ENCODE measurements around the gene INAFM1.
A peak's percentile ranks its signal among the peaks of the same experiment; 100 is the strongest.
"Not testable (repeated sequence)": the region's sequence is repeated elsewhere in the genome, so short reads cannot be mapped to it uniquely, and the experiment has no call there.

The INAFM1 gene

GRCh38 chr19:47241919-47242577 lies 32.6 kb upstream of the INAFM1 start:
- no peak for DNase-seq

DNA sequence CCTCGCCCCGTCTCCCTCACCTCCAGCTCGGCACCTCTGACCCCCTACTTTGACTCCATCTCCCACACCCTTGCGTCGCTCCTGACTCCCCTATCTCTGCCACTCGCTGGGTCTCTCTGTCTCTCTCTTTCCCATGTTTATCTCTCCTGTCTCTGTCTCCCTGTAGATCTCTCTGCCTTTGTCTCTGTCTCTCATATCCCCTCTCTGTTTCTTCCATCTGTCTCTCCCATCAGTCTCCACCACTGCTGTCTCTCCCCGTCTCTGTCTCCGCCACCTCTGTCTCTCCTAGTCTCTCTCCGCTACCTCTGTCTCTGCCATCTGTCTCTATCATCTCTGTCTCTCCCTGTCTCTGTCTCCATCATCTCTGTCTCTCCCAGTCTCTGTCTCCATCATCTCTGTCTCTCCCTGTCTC lies 31.3 kb upstream of the INAFM1 start:
- no peak for DNase-seq

GRCh38 chr19:47243776-47244547 lies 30.7 kb upstream of the INAFM1 start:
- peak; percentile 96 for DNase-seq

DNA sequence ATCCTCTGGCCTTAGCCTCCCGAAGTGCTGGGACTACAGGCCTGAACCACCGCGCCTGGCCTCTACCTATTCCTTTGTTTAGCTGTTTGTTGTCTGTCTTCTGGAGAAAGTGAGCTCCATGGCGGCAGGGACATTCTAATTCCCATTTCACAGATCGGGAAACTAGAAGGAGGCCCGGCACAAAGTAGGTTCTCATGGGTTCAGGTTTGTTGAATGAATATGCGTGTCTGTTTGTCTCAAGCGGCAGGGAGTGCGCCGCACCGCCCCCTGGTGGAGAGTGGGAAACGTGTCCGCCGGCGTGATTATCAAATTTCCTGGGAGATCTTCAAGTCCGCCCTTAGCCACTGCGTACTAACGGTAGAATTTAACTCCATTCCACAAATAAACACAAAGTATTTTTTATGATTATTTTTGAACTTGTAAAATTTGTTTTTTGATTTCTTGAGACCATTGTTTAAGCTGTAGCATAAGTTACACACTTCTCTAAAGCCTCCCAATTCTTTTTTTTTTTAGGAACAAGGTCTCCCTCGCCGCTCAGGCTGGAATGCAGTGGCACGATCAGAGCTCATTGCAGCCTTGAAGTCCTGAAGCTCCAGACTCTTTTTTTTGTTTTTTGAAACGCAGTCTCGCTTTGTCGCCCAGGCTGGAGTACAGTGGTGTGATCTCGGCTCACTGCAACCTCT lies 27.2 kb upstream of the INAFM1 start:
- DNase-seq: peak; percentile 46

DNA sequence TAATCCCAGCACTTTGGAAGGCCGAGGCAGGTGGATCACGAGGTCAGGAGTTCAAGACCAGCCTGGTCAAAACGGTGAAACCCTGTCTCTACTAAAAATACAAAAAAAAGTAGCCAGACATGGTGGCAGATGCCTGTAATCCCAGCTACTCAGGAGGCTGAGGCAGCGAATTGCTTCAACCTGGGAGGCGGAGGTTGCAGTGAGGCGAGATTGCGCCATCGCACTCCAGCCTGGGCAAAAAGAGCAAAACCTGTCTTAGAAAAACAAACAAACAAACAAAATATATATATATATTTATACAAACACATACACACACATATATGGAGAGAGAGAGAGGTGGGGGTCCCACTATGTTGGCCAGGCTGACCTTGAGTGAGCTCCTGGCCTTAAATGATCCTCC lies 21.7 kb upstream of the INAFM1 start:
- DNase-seq: not testable (repeated sequence)

GRCh38 chr19:47253467-47253881 lies 21.2 kb upstream of the INAFM1 start:
- no peak for DNase-seq

DNA sequence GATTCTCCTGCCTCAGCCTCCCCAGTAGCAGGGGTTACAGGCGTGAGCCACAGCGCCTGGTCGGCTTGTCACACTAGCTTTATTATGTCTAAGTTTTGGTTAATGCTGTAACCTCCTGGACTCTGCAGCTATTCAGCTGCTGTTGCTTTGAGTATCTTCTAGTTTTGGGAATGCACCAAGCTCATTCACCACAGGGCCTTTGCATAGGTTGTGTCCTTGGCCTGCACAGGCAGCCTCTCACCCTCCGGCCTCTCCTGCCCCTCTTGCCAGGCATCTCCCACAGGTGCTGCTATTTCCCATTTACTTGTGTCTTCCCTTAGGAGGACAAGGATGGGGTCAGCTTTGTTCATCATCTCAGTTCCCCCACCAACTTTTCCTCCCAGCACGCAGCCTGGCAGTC lies 20.7 kb upstream of the INAFM1 start:
- DNase-seq: no peak

DNA sequence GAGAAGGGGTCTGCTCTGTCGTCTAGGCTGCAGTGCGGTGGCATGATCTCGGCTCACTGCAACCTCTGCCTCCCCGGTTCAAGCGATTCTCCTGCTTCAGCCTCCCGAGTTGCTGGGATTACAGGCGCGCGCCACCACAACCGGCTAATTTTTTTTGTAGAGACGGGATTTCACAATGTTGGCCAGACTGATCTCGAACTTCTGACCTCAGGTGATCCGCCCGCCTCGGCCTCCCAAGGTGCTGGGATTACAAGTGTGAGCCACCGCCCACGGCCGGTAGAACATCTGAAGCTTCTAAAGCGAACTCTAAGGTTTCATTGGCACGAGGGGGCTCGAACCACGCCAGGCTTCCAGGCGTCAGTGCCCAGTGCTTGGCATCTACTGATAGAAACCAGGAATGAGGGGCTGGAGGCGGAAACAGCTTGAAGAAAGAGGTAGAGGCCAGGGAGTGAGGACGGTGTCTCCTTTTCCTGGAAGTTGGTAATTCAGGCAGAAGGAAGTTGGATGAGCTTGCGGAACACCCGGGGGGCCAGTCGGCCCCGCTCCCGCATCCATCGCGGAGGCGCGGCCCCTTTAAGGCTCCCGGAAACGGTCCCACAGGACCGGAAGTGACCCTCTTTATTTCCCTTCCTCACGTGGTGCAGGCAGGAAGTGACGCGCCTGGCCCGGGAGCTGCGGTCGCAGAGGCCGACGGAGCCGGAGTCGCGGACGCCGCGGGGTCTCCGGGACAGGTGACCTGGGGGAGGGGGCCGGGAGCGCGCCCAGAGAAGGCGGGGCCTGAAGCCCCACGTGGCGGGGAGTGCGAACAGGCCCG lies 18.6 kb upstream of the INAFM1 start, which contains the start of gene CCDC9:
TSS of gene CCDC9 (plus strand) at position 647 of the 814 bp plus-strand sequence. CDS start 1,876 bp downstream, outside the sequence.
- peak; percentile 97 for DNase-seq

DNA sequence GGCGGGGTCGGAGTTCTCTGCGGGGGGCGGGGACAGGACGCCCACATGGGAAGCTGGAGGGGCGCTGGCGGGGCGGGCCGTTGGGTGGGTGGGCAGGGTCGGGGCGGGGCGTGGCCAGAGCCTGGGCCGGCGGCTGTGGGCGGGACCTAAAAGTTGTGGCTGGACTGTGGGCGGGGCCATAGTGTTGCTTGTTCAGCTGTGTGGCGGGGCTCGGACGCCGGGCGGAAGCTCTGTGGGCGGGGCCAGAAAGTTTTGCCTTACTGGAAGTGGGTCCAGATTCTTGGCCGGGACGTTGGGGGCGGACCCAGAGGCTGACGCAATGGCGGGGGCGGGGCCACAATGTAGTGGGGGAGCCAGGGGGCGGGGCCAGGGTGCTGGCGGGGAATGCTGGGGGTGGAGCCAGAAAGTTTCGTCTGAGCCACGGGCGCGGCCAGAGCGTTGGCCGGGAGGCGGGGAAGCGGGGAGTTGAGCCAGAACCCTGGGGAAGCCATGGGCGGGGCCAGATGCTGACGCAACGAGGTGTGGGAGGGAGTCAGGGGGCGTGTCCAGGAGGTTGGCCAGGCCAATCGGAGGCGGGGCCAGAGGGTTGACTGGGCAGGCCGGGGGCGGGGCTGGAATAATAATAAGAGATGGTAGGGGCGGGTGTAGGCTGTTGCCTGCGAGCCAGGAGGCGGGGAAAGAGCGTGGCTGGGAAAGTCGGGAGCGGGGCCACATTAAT lies 17.8 kb upstream of the INAFM1 start:
- peak; percentile 100 for DNase-seq

DNA sequence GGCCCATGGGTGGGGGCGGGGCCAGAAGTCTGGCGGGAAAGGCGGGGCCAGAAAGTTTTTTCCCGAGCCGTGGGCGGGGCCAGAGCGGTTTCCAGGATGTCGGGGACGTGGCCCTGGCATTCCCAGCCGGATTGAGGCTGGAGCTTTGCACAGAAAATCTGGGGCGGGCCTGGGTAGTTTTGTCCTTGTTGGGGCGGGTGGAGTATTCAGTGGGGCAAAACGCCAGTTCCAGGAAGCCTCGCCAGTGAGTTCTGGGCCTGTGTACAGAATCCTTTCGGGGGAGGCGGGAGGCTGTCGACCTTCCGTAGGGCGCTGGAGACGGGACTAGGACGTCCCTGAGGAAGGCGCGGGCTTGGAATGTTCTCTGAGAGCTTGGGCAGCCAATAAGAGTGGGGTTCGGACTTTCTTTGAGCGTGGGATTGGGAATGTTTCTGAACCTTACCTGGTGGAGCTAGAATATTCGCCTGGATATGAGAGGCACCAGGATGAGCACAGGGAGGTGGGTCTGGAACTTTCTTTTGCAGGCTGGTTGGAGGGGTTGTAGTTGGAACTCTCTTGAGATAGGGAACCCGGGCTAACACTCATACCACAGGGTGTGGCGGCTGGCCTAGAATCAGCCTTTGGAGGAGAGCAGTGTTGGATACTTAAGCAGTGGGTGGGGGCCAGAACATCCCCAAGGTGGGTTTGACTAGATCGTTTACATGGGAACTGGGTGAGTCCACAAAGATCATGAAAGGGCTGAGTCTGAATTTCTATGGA lies 17.1 kb upstream of the INAFM1 start:
- DNase-seq: no peak

GRCh38 chr19:47258434-47258833 lies 16.3 kb upstream of the INAFM1 start:
- DNase-seq: no peak

- no peak for DNase-seq
Measured at GRCh38 chr19:47258895-47259555, 15.7 kb upstream of the INAFM1 start.

DNA sequence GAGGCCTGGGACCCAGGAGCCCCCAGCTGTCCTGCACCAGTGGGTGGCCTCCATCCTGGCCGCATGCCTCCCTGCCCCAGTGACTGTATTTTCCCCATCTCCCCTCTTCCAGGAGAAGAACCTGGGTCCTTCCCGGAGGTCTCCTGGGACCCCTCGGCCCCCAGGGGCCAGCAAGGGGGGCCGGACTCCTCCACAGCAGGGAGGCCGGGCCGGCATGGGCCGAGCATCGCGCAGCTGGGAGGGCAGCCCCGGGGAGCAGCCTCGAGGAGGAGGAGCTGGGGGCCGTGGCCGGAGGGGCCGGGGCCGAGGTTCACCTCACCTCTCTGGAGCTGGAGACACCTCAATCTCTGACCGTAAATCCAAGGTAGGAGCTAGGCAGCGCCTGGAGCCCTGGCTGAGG lies 14.2 kb upstream of the INAFM1 start:
- DNase-seq: no peak

- DNase-seq: not testable (repeated sequence)
Measured at GRCh38 chr19:47261946-47262793, 12.5 kb upstream of the INAFM1 start.

DNA sequence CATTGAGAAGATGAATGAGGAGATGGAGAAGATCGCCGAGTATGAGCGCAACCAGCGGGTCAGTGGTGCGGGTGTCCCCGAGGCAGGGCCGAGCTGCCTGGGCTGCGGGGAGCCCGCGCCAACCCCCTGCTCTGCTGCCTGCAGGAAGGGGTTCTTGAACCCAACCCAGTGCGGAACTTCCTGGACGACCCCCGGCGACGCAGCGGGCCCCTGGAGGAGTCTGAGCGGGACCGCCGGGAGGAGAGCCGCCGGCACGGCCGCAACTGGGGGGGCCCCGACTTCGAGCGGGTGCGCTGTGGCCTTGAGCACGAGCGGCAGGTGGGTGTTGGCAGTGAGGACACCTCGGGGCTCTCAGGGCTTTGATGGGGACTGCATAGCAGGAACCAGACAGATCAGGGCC lies 10.1 kb upstream of the INAFM1 start:
- DNase-seq: no peak

DNA sequence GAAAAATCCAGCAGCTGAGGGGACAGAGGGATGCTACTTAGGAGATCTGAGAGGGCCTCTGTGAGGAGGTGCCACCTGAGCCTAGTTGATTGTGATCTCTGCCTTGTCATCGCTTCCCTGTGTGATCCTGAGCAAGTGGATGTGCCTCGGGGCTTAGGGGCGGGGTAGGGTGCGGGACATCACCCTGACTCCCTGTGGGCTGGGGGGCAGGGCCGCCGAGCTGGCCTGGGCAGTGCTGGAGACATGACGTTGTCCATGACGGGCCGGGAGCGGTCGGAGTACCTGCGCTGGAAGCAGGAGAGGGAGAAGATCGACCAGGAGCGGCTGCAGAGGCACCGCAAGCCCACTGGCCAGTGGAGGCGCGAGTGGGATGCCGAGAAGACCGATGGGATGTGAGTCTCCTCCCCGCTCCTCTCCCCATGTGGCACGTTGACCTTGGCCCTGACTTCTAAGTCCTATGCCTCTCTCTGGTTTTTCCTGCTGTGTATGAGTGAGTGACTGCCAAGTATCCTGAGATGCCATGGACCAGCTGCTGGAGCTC lies 8.2 kb upstream of the INAFM1 start:
- no peak for DNase-seq

GRCh38 chr19:47267350-47267759 lies 7.3 kb upstream of the INAFM1 start:
- no peak for DNase-seq

DNA sequence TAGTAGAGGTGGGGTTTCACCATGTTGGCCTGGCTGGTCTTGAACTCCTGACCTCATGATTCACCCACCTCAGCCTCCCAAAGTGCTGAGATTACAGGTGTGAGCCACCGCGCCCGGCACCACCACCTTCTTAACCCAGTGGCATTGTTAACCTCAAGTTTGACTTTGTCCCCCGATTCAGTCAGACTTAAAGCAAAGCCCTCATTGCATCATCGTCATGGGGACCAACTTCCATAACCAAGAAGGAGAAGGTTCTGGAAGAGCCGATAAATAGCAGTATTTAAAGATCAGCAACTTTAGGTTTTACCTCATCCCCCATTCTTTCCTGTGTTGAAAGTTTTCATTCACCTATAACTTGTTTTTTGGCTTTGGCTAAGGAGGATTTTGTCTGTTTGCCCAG lies 6.7 kb upstream of the INAFM1 start:
- DNase-seq: no peak

- DNase-seq: no peak
Measured at GRCh38 chr19:47269596-47269995, 5.1 kb upstream of the INAFM1 start.

GRCh38 chr19:47270408-47270807 lies 4.3 kb upstream of the INAFM1 start:
- DNase-seq: no peak
